Muscle layer of duodenum (tissue), 2 donors: ENCODE data around the gene KRTAP10-3.

ENCODE experiments used
- H3K27ac ChIP-seq: one replicate; pipeline ENCODE4 v1.7.0; 2013; ENCODE audit warnings: mild to moderate bottlenecking, low read length
- H3K27me3 ChIP-seq: one replicate; pipeline ENCODE4 v1.7.0; 2013; ENCODE audit warnings: low read depth, mild to moderate bottlenecking, control low read depth, low read length
- H3K36me3 ChIP-seq, 2 donors: one replicate each; pipeline ENCODE4 v1.7.0; 2013; ENCODE audit warnings: low read length in 2 of 2, control low read depth in 1 of 2, mild to moderate bottlenecking in 1 of 2; ENCODE audit not compliant: insufficient read depth in 2 of 2, control insufficient read depth in 1 of 2
- H3K4me1 ChIP-seq, 2 donors: one replicate each; pipeline ENCODE4 v1.7.0; 2013; ENCODE audit warnings: low read length in 2 of 2, mild to moderate bottlenecking in 2 of 2, control low read depth in 1 of 2, moderate library complexity in 1 of 2; ENCODE audit not compliant: insufficient read depth in 2 of 2, control insufficient read depth in 1 of 2
- H3K4me3 ChIP-seq, 2 donors: one replicate each; pipeline ENCODE4 v1.7.0; 2013; ENCODE audit warnings: low read length in 2 of 2, low read depth in 1 of 2, mild to moderate bottlenecking in 1 of 2
- H3K9me3 ChIP-seq, 2 donors: one replicate each; pipeline ENCODE4 v1.7.0; 2013; ENCODE audit warnings: low read length in 2 of 2, control low read depth in 1 of 2, mild to moderate bottlenecking in 1 of 2; ENCODE audit not compliant: control insufficient read depth in 1 of 2
- donor health status: healthy.

KRTAP10-3 gene

GRCh38 chr21:44539046-44539445 is 19.5 kb downstream of the KRTAP10-3 start:
- Histone ChIP-seq H3K4me1 (no peaks in the 10 kb centered on the region), H3K36me3 (no peaks in the 10 kb centered on the region), H3K4me3 (no peak overlapping the region)

GRCh38 chr21:44537930-44538911 is 20.4 kb downstream of the KRTAP10-3 start:
- no peaks in the 10 kb centered on the region for H3K4me1 ChIP-seq
- H3K36me3 ChIP-seq = no peaks in the 10 kb centered on the region
- no peak overlapping the region for H3K27ac ChIP-seq
- H3K9me3 ChIP-seq = peaks cover 0 to 4% of the 10 kb centered on the region in 2 donors
- no peaks in the 10 kb centered on the region for H3K27me3 ChIP-seq
- H3K4me3 ChIP-seq = no peak overlapping the region

More at GRCh38 chr21:44539046-44539445, 19.5 kb downstream of the KRTAP10-3 start:
- peaks cover 0 to 4% of the 10 kb centered on the region in 2 donors for H3K9me3 ChIP-seq
- H3K27me3 ChIP-seq = no peaks in the 10 kb centered on the region
- no peak overlapping the region for H3K27ac ChIP-seq

- Histone ChIP-seq H3K4me1 (no peaks in the 10 kb centered on the region), H3K9me3 (no peaks in the 10 kb centered on the region), H3K27me3 (no peaks in the 10 kb centered on the region), H3K4me3 (no peak overlapping the region), H3K36me3 (no peaks in the 10 kb centered on the region), H3K27ac (no peak overlapping the region)
These were observed 22.6 kb downstream of the KRTAP10-3 start for GRCh38 chr21:44535963-44536362.

- H3K27ac ChIP-seq = no peak overlapping the region
- H3K4me1 ChIP-seq = no peaks in the 10 kb centered on the region
- no peaks in the 10 kb centered on the region for H3K9me3 ChIP-seq
- no peak overlapping the region for H3K4me3 ChIP-seq
- H3K27me3 ChIP-seq = no peaks in the 10 kb centered on the region
- H3K36me3 ChIP-seq = no peaks in the 10 kb centered on the region
These were observed 23.9 kb downstream of the KRTAP10-3 start for GRCh38 chr21:44534688-44535087.

- Histone ChIP-seq H3K36me3 (no peaks in the 10 kb centered on the region), H3K27ac (no peak overlapping the region), H3K4me3 (no peak overlapping the region), H3K4me1 (no peaks in the 10 kb centered on the region), H3K9me3 (no peaks in the 10 kb centered on the region), H3K27me3 (no peaks in the 10 kb centered on the region)
These were observed 24.5 kb downstream of the KRTAP10-3 start for GRCh38 chr21:44533891-44534627.

GRCh38 chr21:44533121-44533890 is 25.3 kb downstream of the KRTAP10-3 start:
- Histone ChIP-seq H3K27me3 (no peaks in the 10 kb centered on the region), H3K36me3 (no peaks in the 10 kb centered on the region)

GRCh38 chr21:44532712-44533111 is 25.9 kb downstream of the KRTAP10-3 start:
- H3K36me3 ChIP-seq = no peaks in the 10 kb centered on the region
- no peaks in the 10 kb centered on the region for H3K9me3 ChIP-seq
- H3K27me3 ChIP-seq = no peaks in the 10 kb centered on the region
- no peak overlapping the region for H3K27ac ChIP-seq
- no peaks in the 10 kb centered on the region for H3K4me1 ChIP-seq
- no peak overlapping the region for H3K4me3 ChIP-seq

More at GRCh38 chr21:44533121-44533890, 25.3 kb downstream of the KRTAP10-3 start:
- no peaks in the 10 kb centered on the region for H3K4me1 ChIP-seq
- no peak overlapping the region for H3K4me3 ChIP-seq
- no peak overlapping the region for H3K27ac ChIP-seq
- no peaks in the 10 kb centered on the region for H3K9me3 ChIP-seq

- H3K27ac ChIP-seq = no peak overlapping the region
- no peaks in the 10 kb centered on the region for H3K27me3 ChIP-seq
- H3K36me3 ChIP-seq = no peaks in the 10 kb centered on the region
- no peaks in the 10 kb centered on the region for H3K9me3 ChIP-seq
- H3K4me1 ChIP-seq = no peaks in the 10 kb centered on the region
- no peak overlapping the region for H3K4me3 ChIP-seq
These were observed 26.7 kb downstream of the KRTAP10-3 start for GRCh38 chr21:44531606-44532564.

- H3K27me3 ChIP-seq = no peaks in the 10 kb centered on the region
- H3K9me3 ChIP-seq = no peaks in the 10 kb centered on the region
- no peaks in the 10 kb centered on the region for H3K36me3 ChIP-seq
- H3K4me1 ChIP-seq = no peaks in the 10 kb centered on the region
- no peak overlapping the region for H3K27ac ChIP-seq
- H3K4me3 ChIP-seq = no peak overlapping the region
These were observed 27.5 kb downstream of the KRTAP10-3 start for GRCh38 chr21:44530903-44531605.
